GM23338 (cell line): ENCODE results near the gene KAT6B. TPM values are rescaled to one million over a fixed set of nuclear protein-coding genes. Genes with fewer than 3 reads are reported as not detected.

ENCODE experiments used
- ATAC-seq: fragments of 200-7000 bp; cut with Tn5 transposase; 3 replicates; pipeline ENCODE4 v1.9.1; 2020
- DNase-seq: peaks from one replicate; pipeline ENCODE4 v3.0.0-alpha.2; 2015; ENCODE audit warnings: low spot score
- H2AFZ ChIP-seq: fragments of 200-600 bp; sonication (generic); 2 replicates; pipeline ENCODE4 v1.8.0; 2016; ENCODE audit warnings: antibody characterized with exemption, mild to moderate bottlenecking, moderate library complexity
- H3F3A ChIP-seq: fragments of 200-600 bp; sonication (generic); replicated peaks from 2 replicates; pipeline ENCODE4 v1.8.0; 2017; ENCODE audit warnings: antibody characterized with exemption, mixed run types, low read depth
- H3K27ac ChIP-seq: fragments of 200-600 bp; sonication (generic); 2 replicates; pipeline ENCODE4 v1.6.1; 2016; ENCODE audit warnings: low read depth
- H3K27me3 ChIP-seq: fragments of 200-600 bp; sonication (generic); 2 replicates; pipeline ENCODE4 v1.8.0; 2016; ENCODE audit warnings: mild to moderate bottlenecking, mixed run types, moderate library complexity; ENCODE audit not compliant: insufficient read depth
- H3K36me3 ChIP-seq: fragments of 200-600 bp; sonication (generic); 2 replicates; pipeline ENCODE4 v1.8.0; 2016; ENCODE audit warnings: mild to moderate bottlenecking; ENCODE audit not compliant: insufficient read depth
- H3K4me1 ChIP-seq: fragments of 200-600 bp; sonication (generic); 2 replicates; pipeline ENCODE4 v1.8.0; 2016; ENCODE audit warnings: mild to moderate bottlenecking, moderate library complexity; ENCODE audit not compliant: insufficient read depth
- H3K4me2 ChIP-seq: fragments of 200-600 bp; sonication (generic); 2 replicates; pipeline ENCODE4 v1.7.1; 2017; ENCODE audit warnings: mixed run types
- H3K4me3 ChIP-seq: fragments of 200-600 bp; sonication (generic); 2 replicates; pipeline ENCODE4 v1.6.1; 2016; ENCODE audit warnings: mixed run types
- H3K79me2 ChIP-seq: fragments of 200-600 bp; sonication (generic); replicated peaks from 2 replicates; pipeline ENCODE4 v1.8.0; 2017; ENCODE audit warnings: mild to moderate bottlenecking; ENCODE audit not compliant: insufficient read depth
- H3K9me2 ChIP-seq: fragments of 200-600 bp; sonication (generic); 2 replicates; pipeline ENCODE4 v1.8.0; 2017; ENCODE audit not compliant: insufficient read depth
- H4K20me1 ChIP-seq: fragments of 200-600 bp; sonication (generic); replicated peaks from 2 replicates; pipeline ENCODE4 v1.8.0; 2017; ENCODE audit warnings: mild to moderate bottlenecking; ENCODE audit not compliant: insufficient read depth
- H3K27ac Mint-ChIP-seq: 2 replicates; pipeline ENCODE4 v1.8.0; 2020; ENCODE audit warnings: inconsistent platforms, mild to moderate bottlenecking, moderate library complexity, mixed read lengths
- H3K27me3 Mint-ChIP-seq: 3 replicates; pipeline ENCODE4 v1.8.0; 2022; ENCODE audit warnings: low read depth, mild to moderate bottlenecking, moderate library complexity, mixed read lengths, inconsistent platforms; ENCODE audit not compliant: insufficient read depth, poor library complexity
- H3K36me3 Mint-ChIP-seq: 3 replicates; pipeline ENCODE4 v1.8.0; 2021; ENCODE audit warnings: low read depth, mild to moderate bottlenecking, inconsistent platforms, moderate library complexity, mixed read lengths
- H3K4me1 Mint-ChIP-seq: 3 replicates; pipeline ENCODE4 v1.8.0; 2020; ENCODE audit warnings: mild to moderate bottlenecking, inconsistent platforms, mixed read lengths
- H3K4me3 Mint-ChIP-seq: 3 replicates; pipeline ENCODE4 v1.8.0; 2021; ENCODE audit warnings: moderate library complexity, mild to moderate bottlenecking, inconsistent platforms, mixed read lengths
- H3K9me3 Mint-ChIP-seq: 3 replicates; pipeline ENCODE4 v1.8.0; 2020; ENCODE audit warnings: moderate library complexity, mild to moderate bottlenecking, inconsistent platforms, mixed read lengths
- ETS1 ChIP-seq: IDR thresholded peaks from 2 replicates; pipeline ENCODE4 v1.6.1; 2016; ENCODE audit warnings: antibody characterized with exemption
- EZH2phosphoT487 ChIP-seq: fragments of 200-600 bp; sonication (generic); IDR thresholded peaks from one replicate; pipeline ENCODE4 v1.8.1; 2018; ENCODE audit warnings: antibody characterized with exemption; ENCODE audit not compliant: unreplicated experiment
- NANOG ChIP-seq: IDR thresholded peaks from 2 replicates; pipeline ENCODE4 v1.6.1; 2016; ENCODE audit warnings: antibody characterized with exemption, borderline replicate concordance
- POLR2AphosphoS5 ChIP-seq: IDR thresholded peaks from 2 replicates; pipeline ENCODE4 v1.6.1; 2016; ENCODE audit warnings: antibody characterized with exemption, low read depth
- REST ChIP-seq: IDR thresholded peaks from one replicate; pipeline ENCODE4 v1.6.1; 2018; ENCODE audit warnings: antibody characterized with exemption; ENCODE audit not compliant: unreplicated experiment
- STAT1 ChIP-seq: IDR thresholded peaks from one replicate; pipeline ENCODE4 v1.6.1; 2016; ENCODE audit warnings: antibody characterized with exemption; ENCODE audit not compliant: unreplicated experiment
- ZNF114 ChIP-seq: fragments of 250-450 bp; sonication (Bioruptor Pico); IDR thresholded peaks from 2 replicates; pipeline ENCODE4 v1.5.0; 2020; ENCODE audit warnings: mild to moderate bottlenecking, moderate library complexity
- ZNF331 ChIP-seq: fragments of 250-450 bp; sonication (Bioruptor Pico); IDR thresholded peaks from 2 replicates; pipeline ENCODE4 v1.5.0; 2020; ENCODE audit warnings: low read depth, mild to moderate bottlenecking, moderate library complexity
- ZNF462 ChIP-seq: fragments of 250-450 bp; sonication (Bioruptor Pico); IDR thresholded peaks from 2 replicates; pipeline ENCODE4 v1.5.0; 2020; ENCODE audit warnings: mild to moderate bottlenecking, moderate library complexity
- polyA plus RNA-seq: library from polyadenylated mRNA; unstranded; fragments of >200 nt; fragmentation: Nextera tagmentation; extraction: Ambion mirVana; gene quantifications from 2 replicates; pipeline ENCODE4 v1.2.1, GENCODE V29; 2016
- total RNA-seq: library from RNA; depleted of rRNA; stranded (reverse); fragments of >200 nt; shearing (Covaris generic); gene quantifications from 2 replicates; pipeline ENCODE4 v1.2.3, GENCODE V29; 2014

Gene KAT6B
- total and polyA plus RNA-seq, 2 experiments from 2014 or later: 21.3 to 31.4 TPM

GRCh38 chr10:74842301-74842954 is 16.0 kb downstream of the KAT6B start:
- Histone ChIP-seq H3K4me3 (no peak overlapping the region), H3F3A (no peaks in the 10 kb centered on the region), H3K27ac (no peak overlapping the region), H2AFZ (no peak overlapping the region), H3K4me1 (no peaks in the 10 kb centered on the region), H3K79me2 (peaks cover 84% of the 10 kb centered on the region), H3K4me2 (no peak overlapping the region), H3K9me2 (no peaks in the 10 kb centered on the region), H3K27me3 (no peaks in the 10 kb centered on the region), H3K36me3 (no peaks in the 10 kb centered on the region; the same call in 1 of the 2 replicates), H4K20me1 (peaks cover 6% of the 10 kb centered on the region)
- Mint-ChIP-seq H3K27me3 (no peaks in the 10 kb centered on the region), H3K9me3 (no peaks in the 10 kb centered on the region), H3K4me3 (no peak overlapping the region), H3K36me3 (peaks cover 25% of the 10 kb centered on the region), H3K27ac (no peak overlapping the region), H3K4me1 (peaks cover 5% of the 10 kb centered on the region)
- ATAC-seq (no peak), DNase-seq (no peak)
- TF ChIP-seq STAT1: no peak
- no peak for TF ChIP-seq ETS1
- no peak for TF ChIP-seq POLR2AphosphoS5
- TF ChIP-seq ZNF462 (CRISPR knock-in tag): no peak
- TF ChIP-seq REST: no peak
- no peak for TF ChIP-seq ZNF331 (CRISPR knock-in tag)
- TF ChIP-seq NANOG: no peak
- no peak for TF ChIP-seq EZH2phosphoT487
- no peak for TF ChIP-seq ZNF114 (CRISPR knock-in tag)
